ENCODE data around the gene DISP3. TPM values are rescaled to one million over a fixed set of nuclear protein-coding genes. Genes with fewer than 3 reads are reported as not detected.
A peak's percentile ranks its signal among the peaks of the same experiment; 100 is the strongest.

DISP3 gene
- total and polyA plus RNA-seq, 2 of the 13 experiments (the other 11 are each of a cell fraction or from before 2014, with no cell fraction given): 0.08 to 0.13 TPM

DNA sequence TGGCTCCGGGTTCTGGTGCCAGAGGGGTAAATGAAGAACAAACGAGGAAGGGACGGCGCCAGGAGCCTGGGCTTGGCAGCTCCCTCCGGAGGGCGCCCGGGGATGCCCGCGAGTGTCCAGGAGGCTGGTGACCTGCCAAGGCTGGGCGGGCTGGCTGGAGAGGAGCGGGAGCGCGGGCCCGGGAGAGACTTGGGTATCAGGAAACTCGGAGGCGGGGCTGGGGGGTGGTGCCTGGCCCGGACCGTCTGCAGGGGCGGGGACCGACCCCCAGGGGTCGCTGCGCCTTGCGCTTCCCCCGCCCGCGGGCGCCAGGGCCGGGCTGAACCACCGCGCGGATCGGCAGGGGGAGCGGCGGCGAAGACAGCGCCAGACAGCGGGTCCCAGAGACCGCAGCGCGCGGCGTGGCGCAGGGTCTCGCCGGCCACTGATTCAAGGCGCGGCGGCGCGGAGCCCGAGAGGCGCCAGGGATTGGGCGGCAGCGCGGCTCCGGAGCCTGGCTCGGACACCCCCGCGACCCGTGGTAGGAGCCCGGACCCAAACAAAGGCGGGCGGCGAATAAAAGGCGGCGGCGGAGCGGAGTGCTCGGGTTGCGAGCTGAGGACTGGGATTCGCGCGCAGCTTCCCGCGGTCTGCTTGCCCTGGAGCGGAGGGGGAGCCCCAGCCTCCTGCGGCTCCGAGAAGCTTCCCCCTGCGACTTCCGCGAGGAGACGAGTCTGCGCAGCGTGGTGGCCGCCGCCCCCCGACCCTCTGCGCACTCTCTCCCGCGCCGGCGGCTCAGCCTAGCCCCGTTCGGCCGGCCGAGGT lies at the start of gene DISP3 (continued):
- TF ChIP-seq XBP1 (CRISPR knock-in tag; IDR thresholded peaks at IDR 0.05) (no peak), THYN1 (CRISPR knock-in tag; IDR thresholded peaks at IDR 0.05; ENCODE audit: borderline replicate concordance, low read depth) (no peak), CENPT (CRISPR knock-in tag; IDR thresholded peaks at IDR 0.05; ENCODE audit: low read depth) (no peak), ZSCAN30 (CRISPR knock-in tag; IDR thresholded peaks at IDR 0.05) (no peak), RCOR2 (CRISPR knock-in tag; IDR thresholded peaks at IDR 0.05) (no peak), ZSCAN20 (CRISPR knock-in tag; IDR thresholded peaks at IDR 0.05; ENCODE audit: borderline replicate concordance) (no peak), NFIC (IDR thresholded peaks at IDR 0.05; ENCODE audit: low read length) (no peak), ZNF567 (CRISPR knock-in tag; IDR thresholded peaks at IDR 0.05; ENCODE audit: borderline replicate concordance) (no peak), CEBPG (CRISPR knock-in tag; IDR thresholded peaks at IDR 0.05) (no peak), FOXP1 (IDR thresholded peaks at IDR 0.05) (no peak), FOXP1 (CRISPR knock-in tag; IDR thresholded peaks at IDR 0.05) (no peak), ZNF672 (CRISPR knock-in tag; IDR thresholded peaks at IDR 0.05) (no peak), ZNF746 (CRISPR knock-in tag; IDR thresholded peaks at IDR 0.05) (no peak), SNAI1 (CRISPR knock-in tag; IDR thresholded peaks at IDR 0.05; ENCODE audit: borderline replicate concordance) (no peak), NFATC3 (CRISPR knock-in tag; IDR thresholded peaks at IDR 0.05) (no peak), FLYWCH1 (CRISPR knock-in tag; IDR thresholded peaks at IDR 0.05) (no peak), YY1 (IDR thresholded peaks at IDR 0.05; ENCODE audit: insufficient read depth, insufficient replicate concordance, low read depth, low read length) (peak; percentile 36), ZNF34 (CRISPR knock-in tag; IDR thresholded peaks at IDR 0.05; ENCODE audit: borderline replicate concordance) (peak; percentile 47; the same call in 1 of the 2 replicates), ZNF556 (CRISPR knock-in tag; IDR thresholded peaks at IDR 0.05; ENCODE audit: borderline replicate concordance) (peak; percentile 56; the same call in 1 of the 2 replicates), SP2 (CRISPR knock-in tag; IDR thresholded peaks at IDR 0.05) (no peak), ZBTB7A (CRISPR knock-in tag; IDR thresholded peaks at IDR 0.05) (no peak)
- TF ChIP-seq, protein P1, sequence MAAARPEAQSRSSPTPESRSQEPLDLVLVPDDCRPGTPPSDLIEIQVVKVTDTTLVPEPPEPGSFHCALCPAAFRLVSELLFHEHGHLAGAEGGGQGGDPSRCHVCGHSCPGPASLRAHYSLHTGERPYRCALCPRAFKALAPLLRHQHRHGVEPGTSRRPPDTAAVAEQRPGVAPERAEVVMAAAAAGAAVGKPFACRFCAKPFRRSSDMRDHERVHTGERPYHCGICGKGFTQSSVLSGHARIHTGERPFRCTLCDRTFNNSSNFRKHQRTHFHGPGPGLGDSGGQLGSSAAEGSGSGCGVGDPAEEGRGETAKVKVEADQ (CRISPR knock-in tag; IDR thresholded peaks at IDR 0.05; ENCODE audit: borderline replicate concordance): 0 out of 2 replicates have a peak, but pooled peaks have one; percentile 62
- TF ChIP-seq, protein P2, sequence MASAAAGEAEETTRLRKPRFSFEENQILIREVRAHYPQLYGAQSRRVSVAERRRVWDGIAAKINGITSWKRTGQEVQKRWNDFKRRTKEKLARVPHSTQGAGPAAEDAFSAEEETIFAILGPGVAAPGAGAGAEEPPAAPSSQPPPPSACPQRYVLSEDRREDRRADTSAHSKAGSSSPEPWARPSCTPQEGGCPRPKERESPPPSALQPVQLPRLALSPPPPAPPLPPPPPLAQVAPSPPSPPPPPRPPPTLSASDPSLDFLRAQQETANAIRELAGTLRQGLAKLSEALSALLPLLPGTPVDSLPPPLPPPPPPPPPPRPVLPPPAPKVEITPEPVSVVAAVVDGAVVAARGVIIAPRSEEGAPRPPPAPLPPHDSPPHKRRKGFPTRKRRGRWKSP (CRISPR knock-in tag; IDR thresholded peaks at IDR 0.05): peak; percentile 80
- TF ChIP-seq, protein P3, sequence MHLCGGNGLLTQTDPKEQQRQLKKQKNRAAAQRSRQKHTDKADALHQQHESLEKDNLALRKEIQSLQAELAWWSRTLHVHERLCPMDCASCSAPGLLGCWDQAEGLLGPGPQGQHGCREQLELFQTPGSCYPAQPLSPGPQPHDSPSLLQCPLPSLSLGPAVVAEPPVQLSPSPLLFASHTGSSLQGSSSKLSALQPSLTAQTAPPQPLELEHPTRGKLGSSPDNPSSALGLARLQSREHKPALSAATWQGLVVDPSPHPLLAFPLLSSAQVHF (CRISPR knock-in tag; IDR thresholded peaks at IDR 0.05): no peak
- TF ChIP-seq, protein P4, sequence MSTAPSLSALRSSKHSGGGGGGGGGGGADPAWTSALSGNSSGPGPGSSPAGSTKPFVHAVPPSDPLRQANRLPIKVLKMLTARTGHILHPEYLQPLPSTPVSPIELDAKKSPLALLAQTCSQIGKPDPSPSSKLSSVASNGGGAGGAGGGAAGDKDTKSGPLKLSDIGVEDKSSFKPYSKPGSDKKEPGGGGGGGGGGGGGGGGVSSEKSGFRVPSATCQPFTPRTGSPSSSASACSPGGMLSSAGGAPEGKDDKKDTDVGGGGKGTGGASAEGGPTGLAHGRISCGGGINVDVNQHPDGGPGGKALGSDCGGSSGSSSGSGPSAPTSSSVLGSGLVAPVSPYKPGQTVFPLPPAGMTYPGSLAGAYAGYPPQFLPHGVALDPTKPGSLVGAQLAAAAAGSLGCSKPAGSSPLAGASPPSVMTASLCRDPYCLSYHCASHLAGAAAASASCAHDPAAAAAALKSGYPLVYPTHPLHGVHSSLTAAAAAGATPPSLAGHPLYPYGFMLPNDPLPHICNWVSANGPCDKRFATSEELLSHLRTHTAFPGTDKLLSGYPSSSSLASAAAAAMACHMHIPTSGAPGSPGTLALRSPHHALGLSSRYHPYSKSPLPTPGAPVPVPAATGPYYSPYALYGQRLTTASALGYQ (CRISPR knock-in tag; IDR thresholded peaks at IDR 0.05): no peak
- TF ChIP-seq, protein P5, sequence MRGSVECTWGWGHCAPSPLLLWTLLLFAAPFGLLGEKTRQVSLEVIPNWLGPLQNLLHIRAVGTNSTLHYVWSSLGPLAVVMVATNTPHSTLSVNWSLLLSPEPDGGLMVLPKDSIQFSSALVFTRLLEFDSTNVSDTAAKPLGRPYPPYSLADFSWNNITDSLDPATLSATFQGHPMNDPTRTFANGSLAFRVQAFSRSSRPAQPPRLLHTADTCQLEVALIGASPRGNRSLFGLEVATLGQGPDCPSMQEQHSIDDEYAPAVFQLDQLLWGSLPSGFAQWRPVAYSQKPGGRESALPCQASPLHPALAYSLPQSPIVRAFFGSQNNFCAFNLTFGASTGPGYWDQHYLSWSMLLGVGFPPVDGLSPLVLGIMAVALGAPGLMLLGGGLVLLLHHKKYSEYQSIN (CRISPR knock-in tag; IDR thresholded peaks at IDR 0.05; ENCODE audit: borderline replicate concordance): no peak

All from HepG2 (cell line).